PFSK-1 (cell line): ENCODE results near the gene PALD1.

Source experiments
- FOXP2 ChIP-seq: optimal IDR thresholded peaks from 2 replicates; pipeline ENCODE3; 2011; ENCODE audit warnings: borderline replicate concordance, control low read depth, inconsistent platforms; ENCODE audit not compliant: insufficient read depth; ENCODE audit errors: extremely low read length, extremely low read depth
- POLR2AphosphoS5 ChIP-seq: IDR thresholded peaks from 2 replicates; pipeline ENCODE4 v1.6.1; 2012; ENCODE audit warnings: low read depth, mild to moderate bottlenecking, control low read depth, low read length, moderate library complexity
- REST ChIP-seq, 2 experiments: IDR thresholded peaks; 2 replicates each; pipeline versions ENCODE4 v1.6.1 to v1.8.0; 2011 to 2012; ENCODE audit warnings: low read depth in 2 of 2, low read length in 2 of 2, control low read depth in 1 of 2, inconsistent platforms in 1 of 2, mild to moderate bottlenecking in 1 of 2, moderate library complexity in 1 of 2; ENCODE audit not compliant: insufficient read depth in 1 of 2

DNA sequence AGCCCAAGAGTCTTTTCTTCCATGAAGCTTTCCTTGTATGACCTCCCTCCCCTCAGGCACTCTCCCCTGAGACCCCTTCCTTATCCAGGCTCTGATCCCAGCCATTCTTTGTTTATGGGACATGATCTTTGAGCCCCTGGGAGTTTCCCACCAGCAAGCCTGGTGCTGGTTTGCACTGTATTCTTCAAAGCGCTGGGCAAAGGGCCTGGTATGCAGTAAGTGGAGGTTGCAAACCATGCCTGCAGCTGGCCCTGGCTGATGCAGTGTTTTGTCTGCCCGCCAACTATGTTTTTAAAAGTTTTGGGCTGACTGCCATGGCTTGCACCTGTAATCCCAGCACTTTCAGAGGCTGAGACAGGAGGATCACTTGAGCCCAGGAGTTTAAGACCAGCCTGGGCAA, 30.3 kb upstream of the PALD1 start:
- no peak for TF ChIP-seq FOXP2
- no peak for TF ChIP-seq REST (IDR thresholded peaks at IDR 0.05; ENCODE audit: insufficient read depth in 1 of 2, low read depth in 2 of 2, low read length in 2 of 2)
- no peak for TF ChIP-seq POLR2AphosphoS5
